ENCODE data around the gene UNC93B1.
A peak's percentile ranks its signal among the peaks of the same experiment; 100 is the strongest.

The UNC93B1 gene

DNA sequence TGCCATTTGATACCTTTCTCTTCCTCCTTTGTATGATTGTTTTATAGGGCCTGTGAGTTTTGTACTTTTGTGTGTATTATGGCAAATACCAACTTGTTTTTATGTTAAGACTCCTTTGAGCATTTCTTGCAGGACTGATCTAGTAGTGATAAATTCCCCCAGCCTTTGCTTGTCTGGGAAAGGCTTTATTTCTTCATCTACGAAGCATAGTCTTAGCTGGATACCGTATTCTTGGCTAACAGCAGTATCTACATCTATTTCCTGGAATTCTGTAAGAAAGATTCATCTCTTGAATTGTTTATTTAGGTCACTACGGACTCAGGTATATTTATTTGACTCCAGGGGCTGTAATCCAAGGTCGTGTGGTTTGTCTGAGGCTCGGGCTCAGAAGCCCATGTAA lies 20.6 kb upstream of the UNC93B1 start:
- no peak overlapping the region for H4K91ac ChIP-seq (ENCODE audit: low read depth, low read length)
- no peak overlapping the region for H3K23ac ChIP-seq (ENCODE audit: low read length)
- H2BK120ac ChIP-seq (ENCODE audit: insufficient read depth, low read length, poor library complexity) = no peak overlapping the region
- H2AK5ac ChIP-seq (ENCODE audit: low read length) = no peak overlapping the region
- no peak for DNase-seq
- H3K27ac ChIP-seq (ENCODE audit: low read depth, low read length) = no peak overlapping the region
- H3K18ac ChIP-seq (ENCODE audit: low read length) = no peak overlapping the region
- H2BK12ac ChIP-seq (ENCODE audit: low read length) = no peak overlapping the region
- no peak overlapping the region for H2AFZ ChIP-seq (ENCODE audit: insufficient read depth, low read length, poor library complexity)
- no peak overlapping the region for H4K12ac ChIP-seq (ENCODE audit: low read depth, low read length)
- H4K8ac ChIP-seq (ENCODE audit: low read depth, low read length) = no peak overlapping the region
- no peak overlapping the region for H3K9ac ChIP-seq (ENCODE audit: low read length)
- H3K4me1 ChIP-seq (ENCODE audit: control insufficient read depth in 1 of 2, insufficient read depth in 2 of 2, low read length in 2 of 2) = peaks cover 0 to under 1% of the 10 kb centered on the region in 2 experiments
- no peak overlapping the region for H3K14ac ChIP-seq (ENCODE audit: low read length)
- H3K27me3 ChIP-seq (ENCODE audit: insufficient read depth, low read length) = no peaks in the 10 kb centered on the region
- no peak overlapping the region for H2BK5ac ChIP-seq (ENCODE audit: low read depth, low read length, poor library complexity)
- no peak overlapping the region for H3K4ac ChIP-seq (ENCODE audit: low read depth, low read length)
- no peak overlapping the region for H3K4me3 ChIP-seq (ENCODE audit: low read depth, low read length)
- H3K9me3 ChIP-seq (ENCODE audit: insufficient read depth, low read depth, low read length) = peaks cover 14% of the 10 kb centered on the region
- H3K36me3 ChIP-seq (ENCODE audit: control insufficient read depth in 1 of 2, insufficient read depth in 2 of 2, low read length in 2 of 2) = no peaks in the 10 kb centered on the region
- WGBS (ENCODE audit: extremely low coverage, insufficient coverage, insufficient read length) = no CpG with 5 or more reads among the region's 5 CpGs
- no peaks in the 10 kb centered on the region for H3K79me2 ChIP-seq (ENCODE audit: control insufficient read depth, insufficient read depth, low read length, poor library complexity)
- no peak overlapping the region for H3K4me2 ChIP-seq (ENCODE audit: low read length)
- no peaks in the 10 kb centered on the region for H3K79me1 ChIP-seq (ENCODE audit: low read length)

DNA sequence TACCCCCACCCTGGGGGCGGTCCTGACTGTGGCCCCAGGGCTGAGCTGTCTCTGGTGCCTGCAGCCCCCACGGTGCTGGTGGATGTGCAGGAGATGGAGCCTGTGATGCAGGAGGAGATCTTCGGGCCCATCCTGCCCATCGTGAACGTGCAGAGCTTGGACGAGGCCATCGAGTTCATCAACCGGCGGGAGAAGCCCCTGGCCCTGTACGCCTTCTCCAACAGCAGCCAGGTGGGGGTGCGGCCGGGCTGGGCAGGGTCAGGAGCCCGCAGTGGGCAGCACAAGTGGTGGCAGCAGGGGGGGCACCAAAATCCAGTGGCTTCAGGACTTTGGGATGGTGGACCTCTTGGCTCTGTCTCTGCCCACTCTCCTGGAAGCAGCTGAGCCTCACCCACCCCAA lies 18.6 kb upstream of the UNC93B1 start:
- no peaks in the 10 kb centered on the region for H3K79me1 ChIP-seq (ENCODE audit: low read length)

DNA sequence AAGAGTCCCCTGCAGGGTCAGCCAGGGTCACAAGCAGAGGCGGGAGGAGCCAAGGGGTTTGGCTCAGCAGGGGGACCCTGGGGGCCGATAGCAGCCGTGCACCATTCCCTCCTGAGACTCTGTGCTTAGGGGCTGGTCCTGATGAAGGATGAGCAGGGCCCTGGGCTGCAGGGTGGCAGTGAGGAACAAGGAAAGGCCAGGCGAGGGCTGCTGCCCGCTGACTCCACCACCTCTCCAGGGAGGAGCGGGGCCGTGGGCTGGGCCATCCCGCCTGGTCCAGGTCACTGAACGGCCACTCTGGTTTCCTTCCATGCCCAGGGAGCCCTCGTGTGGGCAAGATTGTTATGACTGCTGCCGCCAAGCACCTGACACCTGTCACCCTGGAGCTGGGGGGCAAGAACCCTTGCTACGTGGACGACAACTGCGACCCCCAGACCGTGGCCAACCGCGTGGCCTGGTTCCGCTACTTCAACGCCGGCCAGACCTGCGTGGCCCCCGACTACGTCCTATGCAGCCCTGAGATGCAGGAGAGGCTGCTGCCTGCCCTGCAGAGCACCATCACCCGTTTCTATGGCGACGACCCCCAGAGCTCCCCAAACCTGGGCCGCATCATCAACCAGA lies 17.4 kb upstream of the UNC93B1 start:
- Histone ChIP-seq H3K4ac (ENCODE audit: low read depth, low read length) (no peak overlapping the region), H3K79me1 (ENCODE audit: low read length) (peaks cover 5% of the 10 kb centered on the region), H3K4me3 (ENCODE audit: low read depth, low read length) (no peak overlapping the region), H3K18ac (ENCODE audit: low read length) (no peak overlapping the region), H3K27me3 (ENCODE audit: insufficient read depth, low read length) (no peaks in the 10 kb centered on the region), H2AK5ac (ENCODE audit: low read length) (no peak overlapping the region), H4K8ac (ENCODE audit: low read depth, low read length) (no peak overlapping the region), H3K14ac (ENCODE audit: low read length) (no peak overlapping the region), H4K91ac (ENCODE audit: low read depth, low read length) (no peak overlapping the region), H3K9ac (ENCODE audit: low read length) (no peak overlapping the region), H2AFZ (ENCODE audit: insufficient read depth, low read length, poor library complexity) (no peak overlapping the region), H3K4me1 (ENCODE audit: control insufficient read depth in 1 of 2, insufficient read depth in 2 of 2, low read length in 2 of 2) (peaks cover 10 to 15% of the 10 kb centered on the region in 2 experiments), H3K9me3 (ENCODE audit: insufficient read depth, low read depth, low read length) (peaks cover 3% of the 10 kb centered on the region), H3K36me3 (ENCODE audit: control insufficient read depth in 1 of 2, insufficient read depth in 2 of 2, low read length in 2 of 2) (no peaks in the 10 kb centered on the region), H2BK12ac (ENCODE audit: low read length) (no peak overlapping the region), H2BK5ac (ENCODE audit: low read depth, low read length, poor library complexity) (no peak overlapping the region), H2BK120ac (ENCODE audit: insufficient read depth, low read length, poor library complexity) (no peak overlapping the region), H3K27ac (ENCODE audit: low read depth, low read length) (no peak overlapping the region), H3K23ac (ENCODE audit: low read length) (no peak overlapping the region), H3K4me2 (ENCODE audit: low read length) (no peak overlapping the region), H3K79me2 (ENCODE audit: control insufficient read depth, insufficient read depth, low read length, poor library complexity) (no peaks in the 10 kb centered on the region), H4K12ac (ENCODE audit: low read depth, low read length) (no peak overlapping the region)
- DNase-seq = peak; percentile 49 to 66
- no CpG with 5 or more reads among the region's 27 CpGs for WGBS (ENCODE audit: extremely low coverage, insufficient coverage, insufficient read length)

More for the DNA sequence above, 18.6 kb upstream of the UNC93B1 start:
- Histone ChIP-seq H3K9me3 (ENCODE audit: insufficient read depth, low read depth, low read length) (peaks cover 3% of the 10 kb centered on the region), H3K27ac (ENCODE audit: low read depth, low read length) (no peak overlapping the region), H2BK5ac (ENCODE audit: low read depth, low read length, poor library complexity) (no peak overlapping the region), H3K4me3 (ENCODE audit: low read depth, low read length) (no peak overlapping the region), H3K23ac (ENCODE audit: low read length) (no peak overlapping the region), H3K14ac (ENCODE audit: low read length) (no peak overlapping the region), H3K9ac (ENCODE audit: low read length) (no peak overlapping the region), H2AK5ac (ENCODE audit: low read length) (no peak overlapping the region), H3K18ac (ENCODE audit: low read length) (no peak overlapping the region), H3K36me3 (ENCODE audit: control insufficient read depth in 1 of 2, insufficient read depth in 2 of 2, low read length in 2 of 2) (no peaks in the 10 kb centered on the region), H4K12ac (ENCODE audit: low read depth, low read length) (no peak overlapping the region), H2AFZ (ENCODE audit: insufficient read depth, low read length, poor library complexity) (no peak overlapping the region), H4K8ac (ENCODE audit: low read depth, low read length) (no peak overlapping the region), H2BK120ac (ENCODE audit: insufficient read depth, low read length, poor library complexity) (no peak overlapping the region), H3K79me2 (ENCODE audit: control insufficient read depth, insufficient read depth, low read length, poor library complexity) (no peaks in the 10 kb centered on the region), H3K4ac (ENCODE audit: low read depth, low read length) (no peak overlapping the region), H3K27me3 (ENCODE audit: insufficient read depth, low read length) (no peaks in the 10 kb centered on the region), H3K4me1 (ENCODE audit: control insufficient read depth in 1 of 2, insufficient read depth in 2 of 2, low read length in 2 of 2) (peaks cover under 1 to 4% of the 10 kb centered on the region in 2 experiments), H3K4me2 (ENCODE audit: low read length) (no peak overlapping the region), H4K91ac (ENCODE audit: low read depth, low read length) (no peak overlapping the region), H2BK12ac (ENCODE audit: low read length) (no peak overlapping the region)
- WGBS (ENCODE audit: extremely low coverage, insufficient coverage, insufficient read length) = no CpG with 5 or more reads among the region's 13 CpGs
- no peak for DNase-seq

DNA sequence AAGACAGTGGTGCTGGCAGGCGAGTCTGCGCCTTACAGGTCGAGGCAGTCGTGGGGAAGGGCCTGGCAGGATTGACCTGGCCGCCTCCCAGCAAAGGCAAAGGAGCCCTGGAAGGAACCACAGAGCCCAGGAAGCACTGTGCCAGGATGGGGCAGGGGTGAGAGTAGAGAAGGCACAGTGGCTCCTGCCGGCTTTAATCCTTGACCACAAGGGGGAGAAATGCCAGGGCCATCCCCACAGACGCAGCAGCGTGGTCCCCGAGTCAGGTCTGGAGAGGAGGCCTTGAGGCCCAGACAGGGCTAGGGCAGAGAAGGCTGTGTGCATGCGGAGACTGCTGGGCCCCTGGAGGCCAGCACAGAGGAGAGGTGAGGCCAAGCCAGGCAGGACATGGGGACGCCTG lies 16.7 kb upstream of the UNC93B1 start:
- Histone ChIP-seq H4K91ac (ENCODE audit: low read depth, low read length) (no peak overlapping the region), H3K9me3 (ENCODE audit: insufficient read depth, low read depth, low read length) (peaks cover 3% of the 10 kb centered on the region), H3K18ac (ENCODE audit: low read length) (no peak overlapping the region), H3K4me3 (ENCODE audit: low read depth, low read length) (no peak overlapping the region), H3K4me2 (ENCODE audit: low read length) (no peak overlapping the region), H3K4ac (ENCODE audit: low read depth, low read length) (no peak overlapping the region), H2BK12ac (ENCODE audit: low read length) (no peak overlapping the region), H3K27me3 (ENCODE audit: insufficient read depth, low read length) (no peaks in the 10 kb centered on the region), H4K12ac (ENCODE audit: low read depth, low read length) (no peak overlapping the region), H3K36me3 (ENCODE audit: control insufficient read depth in 1 of 2, insufficient read depth in 2 of 2, low read length in 2 of 2) (no peaks in the 10 kb centered on the region), H4K8ac (ENCODE audit: low read depth, low read length) (no peak overlapping the region), H3K14ac (ENCODE audit: low read length) (no peak overlapping the region), H3K79me1 (ENCODE audit: low read length) (peaks cover 5% of the 10 kb centered on the region), H2BK120ac (ENCODE audit: insufficient read depth, low read length, poor library complexity) (no peak overlapping the region), H3K27ac (ENCODE audit: low read depth, low read length) (no peak overlapping the region), H2AK5ac (ENCODE audit: low read length) (peak overlapping the region; percentile 4), H2BK5ac (ENCODE audit: low read depth, low read length, poor library complexity) (no peak overlapping the region), H3K9ac (ENCODE audit: low read length) (no peak overlapping the region), H3K4me1 (ENCODE audit: control insufficient read depth in 1 of 2, insufficient read depth in 2 of 2, low read length in 2 of 2) (peaks cover 10 to 15% of the 10 kb centered on the region in 2 experiments), H2AFZ (ENCODE audit: insufficient read depth, low read length, poor library complexity) (no peak overlapping the region), H3K23ac (ENCODE audit: low read length) (no peak overlapping the region), H3K79me2 (ENCODE audit: control insufficient read depth, insufficient read depth, low read length, poor library complexity) (no peaks in the 10 kb centered on the region)
- DNase-seq = no peak
- WGBS (ENCODE audit: extremely low coverage, insufficient coverage, insufficient read length) = no CpG with 5 or more reads among the region's 11 CpGs

Data from trophoblast cell (in vitro differentiated cells and primary cell).